Karpas-422 (cell line): Measurements from ENCODE around the gene DLX1. TPM values are rescaled to one million over a fixed set of nuclear protein-coding genes. Genes with fewer than 3 reads are reported as not detected.
A peak's percentile ranks its signal among the peaks of the same experiment; 100 is the strongest.

Source experiments
- DNase-seq: peaks from one replicate; pipeline ENCODE4 v3.0.0-alpha.2; 2015
- H2AFZ ChIP-seq: fragments of 200-600 bp; sonication (generic); 2 replicates; pipeline ENCODE4 v1.6.1; 2014; ENCODE audit warnings: antibody characterized with exemption, low read length, mixed read lengths
- H3K27ac ChIP-seq: fragments of 200-600 bp; sonication (generic); 2 replicates; pipeline ENCODE4 v1.5.1; 2014; ENCODE audit warnings: mild to moderate bottlenecking, low read length, moderate library complexity
- H3K27me3 ChIP-seq: fragments of 200-600 bp; sonication (generic); 2 replicates; pipeline ENCODE4 v1.6.1; 2014; ENCODE audit warnings: low read length, mixed read lengths
- H3K36me3 ChIP-seq: fragments of 200-600 bp; sonication (generic); 2 replicates; pipeline ENCODE4 v1.6.1; 2014; ENCODE audit warnings: low read length, mixed read lengths; ENCODE audit not compliant: insufficient read depth
- H3K4me1 ChIP-seq: fragments of 200-600 bp; sonication (generic); 2 replicates; pipeline ENCODE4 v1.6.1; 2014; ENCODE audit warnings: mild to moderate bottlenecking, low read length, mixed read lengths
- H3K4me2 ChIP-seq: fragments of 200-600 bp; sonication (generic); 2 replicates; pipeline ENCODE4 v1.6.1; 2014; ENCODE audit warnings: low read length, low read depth, mild to moderate bottlenecking; ENCODE audit not compliant: poor library complexity, severe bottlenecking
- H3K4me3 ChIP-seq: fragments of 200-600 bp; sonication (generic); 2 replicates; pipeline ENCODE4 v1.5.1; 2014; ENCODE audit warnings: mild to moderate bottlenecking, antibody characterized with exemption, low read length, mixed read lengths
- H3K79me2 ChIP-seq: fragments of 200-600 bp; sonication (generic); 2 replicates; pipeline ENCODE4 v1.6.1; 2014; ENCODE audit warnings: mild to moderate bottlenecking, low read length, mixed read lengths
- H3K9ac ChIP-seq: fragments of 200-600 bp; sonication (generic); 2 replicates; pipeline ENCODE4 v1.6.0; 2014; ENCODE audit warnings: low read length
- H3K9me2 ChIP-seq: fragments of 200-600 bp; sonication (generic), shearing (Covaris generic); replicated peaks from 2 replicates; pipeline ENCODE4 v1.6.0; 2014; ENCODE audit warnings: mild to moderate bottlenecking, low read length, moderate library complexity; ENCODE audit not compliant: insufficient read depth
- H3K9me3 ChIP-seq: fragments of 300-700, 200-600 bp; sonication (generic); 2 replicates; pipeline ENCODE4 v1.6.1; 2014; ENCODE audit warnings: low read length, mixed read lengths
- H4K20me1 ChIP-seq: fragments of 200-600 bp; sonication (generic); 2 replicates; pipeline ENCODE4 v1.6.1; 2014; ENCODE audit warnings: mild to moderate bottlenecking, antibody characterized with exemption, low read length, low read depth; ENCODE audit not compliant: insufficient read depth
- total RNA-seq: library from RNA; depleted of rRNA; stranded (reverse); fragments of >200 nt; shearing (Covaris generic); gene quantifications from 2 replicates; pipeline ENCODE4 v1.2.3, GENCODE V29; 2014; ENCODE audit warnings: low replicate concordance

DLX1 gene
- total RNA-seq, 1 experiment from 2014 or later = 1.0 TPM

- Histone ChIP-seq H3K27me3 (no peaks in the 10 kb centered on the region), H2AFZ (no peak overlapping the region), H3K36me3 (no peaks in the 10 kb centered on the region), H3K9me3 (no peaks in the 10 kb centered on the region), H3K4me2 (peak overlapping the region; percentile 91), H3K4me1 (peaks cover 72% of the 10 kb centered on the region), H3K79me2 (no peaks in the 10 kb centered on the region), H4K20me1 (no peaks in the 10 kb centered on the region), H3K4me3 (peak overlapping the region; percentile 66; the same call in 1 of the 2 replicates), H3K9me2 (no peaks in the 10 kb centered on the region), H3K27ac (no peak overlapping the region), H3K9ac (peak overlapping the region; percentile 53; the same call in 1 of the 2 replicates)
- no peak for DNase-seq
Measured at GRCh38 chr2:172097557-172098131, 12.3 kb downstream of the DLX1 start.

- no peak overlapping the region for H3K4me3 ChIP-seq
- no peaks in the 10 kb centered on the region for H3K36me3 ChIP-seq
- H3K4me1 ChIP-seq = peaks cover 74% of the 10 kb centered on the region
- peak; percentile 45 for DNase-seq
- H3K79me2 ChIP-seq = no peaks in the 10 kb centered on the region
- H3K9me3 ChIP-seq = no peaks in the 10 kb centered on the region
- H3K27me3 ChIP-seq = no peaks in the 10 kb centered on the region
- H3K9me2 ChIP-seq = no peaks in the 10 kb centered on the region
- H4K20me1 ChIP-seq = no peaks in the 10 kb centered on the region
- H3K9ac ChIP-seq = no peak overlapping the region
- no peak overlapping the region for H3K27ac ChIP-seq
- H3K4me2 ChIP-seq = peak overlapping the region; percentile 93
- H2AFZ ChIP-seq = no peak overlapping the region
Measured at GRCh38 chr2:172098287-172098649, 13.0 kb downstream of the DLX1 start.

GRCh38 chr2:172098650-172099471, 13.6 kb downstream of the DLX1 start:
- Histone ChIP-seq H3K27me3 (no peaks in the 10 kb centered on the region), H3K4me2 (peak overlapping the region; percentile 93), H3K4me1 (peaks cover 78% of the 10 kb centered on the region), H3K36me3 (no peaks in the 10 kb centered on the region), H3K9me3 (no peaks in the 10 kb centered on the region), H2AFZ (peak overlapping the region; percentile 35), H4K20me1 (no peaks in the 10 kb centered on the region), H3K9ac (peak overlapping the region; percentile 63), H3K9me2 (no peaks in the 10 kb centered on the region), H3K79me2 (no peaks in the 10 kb centered on the region), H3K27ac (no peak overlapping the region), H3K4me3 (peak overlapping the region; percentile 76)
- DNase-seq = peak; percentile 69

GRCh38 chr2:172099472-172100079, 14.3 kb downstream of the DLX1 start:
- H3K4me3 ChIP-seq = peak overlapping the region; percentile 76
- peak overlapping the region; percentile 35; the same call in 1 of the 2 replicates for H2AFZ ChIP-seq
- H3K79me2 ChIP-seq = no peaks in the 10 kb centered on the region
- H3K36me3 ChIP-seq = no peaks in the 10 kb centered on the region
- DNase-seq = no peak
- no peak overlapping the region for H3K27ac ChIP-seq
- H3K27me3 ChIP-seq = no peaks in the 10 kb centered on the region
- peaks cover 76% of the 10 kb centered on the region for H3K4me1 ChIP-seq
- no peaks in the 10 kb centered on the region for H3K9me2 ChIP-seq
- peak overlapping the region; percentile 63 for H3K9ac ChIP-seq
- H3K4me2 ChIP-seq = peak overlapping the region; percentile 93
- no peaks in the 10 kb centered on the region for H4K20me1 ChIP-seq
- no peaks in the 10 kb centered on the region for H3K9me3 ChIP-seq

- DNase-seq = peak; percentile 46
- Histone ChIP-seq H3K9me3 (no peaks in the 10 kb centered on the region), H3K27ac (no peak overlapping the region), H4K20me1 (no peaks in the 10 kb centered on the region), H3K9me2 (no peaks in the 10 kb centered on the region), H3K4me1 (peaks cover 69% of the 10 kb centered on the region), H2AFZ (peak overlapping the region; percentile 35), H3K36me3 (no peaks in the 10 kb centered on the region), H3K4me2 (peak overlapping the region; percentile 93), H3K9ac (peak overlapping the region; percentile 63), H3K27me3 (no peaks in the 10 kb centered on the region), H3K4me3 (peak overlapping the region; percentile 76), H3K79me2 (no peaks in the 10 kb centered on the region)
Measured at GRCh38 chr2:172100080-172100934, 15.0 kb downstream of the DLX1 start.

GRCh38 chr2:172100935-172101820, 15.9 kb downstream of the DLX1 start:
- DNase-seq = no peak

GRCh38 chr2:172101821-172102390, 16.6 kb downstream of the DLX1 start:
- Histone ChIP-seq H3K9me2 (no peaks in the 10 kb centered on the region), H3K27me3 (no peaks in the 10 kb centered on the region), H3K4me1 (peaks cover 61% of the 10 kb centered on the region), H3K9ac (peak overlapping the region; percentile 76), H3K36me3 (no peaks in the 10 kb centered on the region), H3K4me3 (peak overlapping the region; percentile 76), H3K9me3 (no peaks in the 10 kb centered on the region), H3K79me2 (no peaks in the 10 kb centered on the region), H3K4me2 (peak overlapping the region; percentile 93), H3K27ac (no peak overlapping the region; the same call in 1 of the 2 replicates), H2AFZ (peak overlapping the region; percentile 70), H4K20me1 (no peaks in the 10 kb centered on the region)
- DNase-seq = peak; percentile 56

More at GRCh38 chr2:172100935-172101820, 15.9 kb downstream of the DLX1 start:
- peaks cover 63% of the 10 kb centered on the region for H3K4me1 ChIP-seq
- H3K79me2 ChIP-seq = no peaks in the 10 kb centered on the region
- H4K20me1 ChIP-seq = no peaks in the 10 kb centered on the region
- peak overlapping the region; percentile 93 for H3K4me2 ChIP-seq
- peak overlapping the region; percentile 76 for H3K9ac ChIP-seq
- no peaks in the 10 kb centered on the region for H3K27me3 ChIP-seq
- H3K9me2 ChIP-seq = no peaks in the 10 kb centered on the region
- no peaks in the 10 kb centered on the region for H3K36me3 ChIP-seq
- H3K27ac ChIP-seq = no peak overlapping the region
- no peaks in the 10 kb centered on the region for H3K9me3 ChIP-seq
- peak overlapping the region; percentile 76 for H3K4me3 ChIP-seq
- H2AFZ ChIP-seq = 0 out of 2 replicates have a peak overlapping the region, but pooled peaks have one; percentile 35
